ENCODE results near the gene ADCY10. TPM values are rescaled to one million over a fixed set of nuclear protein-coding genes. Genes with fewer than 3 reads are reported as not detected.
"Not testable (repeated sequence)": the region's sequence is repeated elsewhere in the genome, so short reads cannot be mapped to it uniquely, and the experiment has no call there.

ADCY10 gene
- total RNA-seq, 1 experiment from 2014 or later, result not detected

DNA sequence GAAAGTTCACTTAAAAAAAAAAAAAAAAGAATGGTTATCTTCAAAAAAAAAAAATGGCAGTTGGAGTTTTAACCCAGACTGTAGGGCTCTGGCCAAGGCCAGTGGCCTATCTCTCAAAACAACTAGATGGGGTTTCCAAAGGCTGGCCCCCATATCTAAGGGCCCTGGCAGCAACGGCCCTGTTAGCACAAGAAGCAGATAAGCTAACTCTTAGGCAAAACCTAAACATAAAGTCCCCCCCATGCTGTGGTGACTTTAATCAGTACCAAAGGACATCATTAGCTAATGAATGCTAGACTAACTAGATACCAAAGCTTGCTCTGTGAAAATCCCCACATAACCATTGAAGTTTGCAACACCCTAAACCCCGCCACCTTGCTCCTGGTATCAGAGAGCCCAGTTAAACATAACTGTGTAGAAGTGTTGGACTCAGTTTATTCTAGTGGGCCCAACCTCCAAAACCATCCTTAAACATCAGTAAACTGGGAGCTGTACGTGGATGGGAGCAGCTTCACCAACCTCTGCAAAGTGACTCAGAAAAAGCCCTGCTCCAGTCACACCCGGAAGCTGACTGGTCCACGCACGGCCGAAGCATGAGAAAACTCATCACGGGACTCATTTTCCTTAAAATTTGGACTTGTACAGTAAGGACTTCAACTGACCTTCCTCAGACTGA is 47.1 kb downstream of the ADCY10 start:
- in situ Hi-C loops (cut with HindIII; ENCODE audit: low pct_unique_long_range_greater_than_20kb, low sequenced_read_pairs); DNase-seq (ENCODE audit: low read depth, low spot score): not testable (repeated sequence)

DNA sequence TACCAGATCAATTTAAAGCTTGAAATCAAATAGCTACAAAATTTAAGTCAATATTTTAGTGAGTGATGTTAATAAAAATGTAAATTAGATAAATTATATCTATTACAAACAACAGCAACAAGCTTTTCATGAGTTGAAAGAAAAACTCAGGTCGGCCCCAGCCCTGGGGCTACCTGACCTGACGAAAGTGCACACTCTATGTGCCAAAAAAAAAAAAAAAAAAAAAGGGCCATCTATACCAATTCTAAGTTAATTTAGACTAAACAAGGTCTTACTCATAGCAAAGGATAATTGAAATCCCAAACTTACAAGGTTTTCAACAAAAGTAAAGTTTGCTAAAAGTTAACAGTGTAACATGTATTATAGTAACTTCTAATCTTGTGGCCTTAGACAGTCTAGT is 47.6 kb downstream of the ADCY10 start:
- DNase-seq (ENCODE audit: low read depth, low spot score); in situ Hi-C loops (cut with HindIII; ENCODE audit: low pct_unique_long_range_greater_than_20kb, low sequenced_read_pairs): not testable (repeated sequence)

DNA sequence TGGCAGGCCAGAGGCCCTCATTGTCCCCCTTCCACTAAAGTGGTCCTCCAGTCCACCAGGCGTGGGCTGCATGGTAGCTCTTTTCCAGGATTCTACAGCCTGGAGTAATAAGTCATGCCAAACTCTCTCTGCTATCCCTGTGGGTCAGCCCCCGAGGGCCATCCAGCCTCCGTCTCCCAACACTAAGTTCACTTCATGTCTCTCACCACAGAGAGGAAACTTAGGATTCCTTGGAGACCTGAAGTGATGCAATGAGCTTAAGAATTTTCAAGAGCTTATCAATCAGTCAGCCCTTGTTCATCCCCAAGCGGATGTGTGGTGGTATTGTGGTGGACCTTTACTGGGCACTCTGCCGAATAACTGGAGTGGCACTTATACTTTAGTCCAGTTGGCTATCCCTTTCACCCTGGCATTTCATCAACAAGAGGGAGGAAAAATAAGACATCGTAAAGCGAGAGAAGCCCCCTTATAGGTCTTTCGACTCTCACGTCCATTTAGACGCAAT is 48.1 kb downstream of the ADCY10 start:
- in situ Hi-C loops (cut with HindIII; ENCODE audit: low pct_unique_long_range_greater_than_20kb, low sequenced_read_pairs), result not testable (repeated sequence)
- peak; percentile 96 for DNase-seq (ENCODE audit: low read depth, low spot score)

DNA sequence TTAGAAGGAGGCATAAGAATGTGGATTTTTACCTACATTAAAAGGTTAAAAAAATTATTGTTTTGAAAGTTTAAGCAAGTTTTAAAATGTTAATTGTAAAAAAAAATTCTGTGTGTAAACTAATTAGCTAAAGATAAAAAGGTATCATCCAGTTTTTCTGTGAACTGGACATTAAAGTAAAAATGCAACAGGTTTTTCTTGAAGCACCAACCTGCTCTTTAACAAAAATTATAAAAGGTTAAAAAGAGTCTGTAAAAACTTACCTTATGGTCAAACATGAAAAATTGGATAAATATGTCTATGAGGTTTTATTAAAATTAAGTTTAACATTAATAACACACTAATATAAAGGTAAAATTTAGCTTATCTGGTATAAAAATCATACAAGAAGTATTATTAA is 48.7 kb downstream of the ADCY10 start:
- DNase-seq (ENCODE audit: low read depth, low spot score); in situ Hi-C loops (cut with HindIII; ENCODE audit: low pct_unique_long_range_greater_than_20kb, low sequenced_read_pairs): not testable (repeated sequence)

DNA sequence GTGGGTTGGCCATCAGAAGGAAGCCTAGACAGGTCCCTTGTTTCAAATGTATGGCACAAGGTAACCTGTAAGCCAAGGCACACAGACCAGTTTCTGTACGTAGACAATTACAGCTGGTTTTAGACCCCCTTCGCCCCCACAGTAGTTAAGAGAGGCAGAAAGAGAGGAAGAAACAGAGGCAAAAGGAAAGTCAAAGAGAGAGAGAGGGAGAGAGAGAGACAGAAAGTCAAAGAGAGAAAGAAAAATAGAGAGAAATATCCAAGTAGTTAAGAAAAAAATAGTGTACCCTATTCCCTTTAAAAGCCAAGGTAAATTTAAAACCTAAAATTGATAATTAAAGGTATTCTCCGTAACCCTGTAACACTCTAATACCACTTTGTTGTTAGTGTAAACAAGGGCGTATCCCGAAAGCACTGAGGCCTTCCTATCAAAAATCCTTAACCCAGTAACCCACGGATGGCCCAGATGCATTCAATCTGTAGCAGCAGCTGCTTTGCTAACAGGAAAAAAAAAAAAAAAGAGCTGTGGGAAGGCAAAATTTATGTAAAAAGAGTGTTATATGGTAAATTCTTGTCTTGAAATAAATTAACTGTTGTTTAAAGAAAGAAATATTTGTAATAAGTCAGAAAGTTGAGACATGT is 49.4 kb downstream of the ADCY10 start:
- in situ Hi-C loops (cut with HindIII; ENCODE audit: low pct_unique_long_range_greater_than_20kb, low sequenced_read_pairs), result no loop called here
- DNase-seq (ENCODE audit: low read depth, low spot score), result no peak

DNA sequence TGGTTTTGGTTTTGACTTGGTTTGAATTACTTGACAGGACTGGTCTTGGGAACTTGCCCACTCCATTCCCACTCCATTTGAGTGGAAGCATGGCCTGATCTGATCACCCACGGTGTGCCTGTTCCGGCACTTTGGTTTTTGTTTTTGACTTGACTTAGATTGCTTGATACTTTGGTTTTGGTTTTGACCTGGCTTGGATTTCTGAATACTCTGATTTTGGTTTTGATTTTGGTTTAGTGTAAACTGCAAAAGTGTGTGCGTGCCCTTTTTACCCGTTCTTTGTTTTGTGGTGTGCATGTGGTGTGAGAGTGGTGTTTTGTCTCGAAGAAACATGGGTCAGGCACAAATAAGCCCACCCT is 50.0 kb downstream of the ADCY10 start:
- no peak for DNase-seq (ENCODE audit: low read depth, low spot score)
- in situ Hi-C loops (cut with HindIII; ENCODE audit: low pct_unique_long_range_greater_than_20kb, low sequenced_read_pairs), result no loop called here

DNA sequence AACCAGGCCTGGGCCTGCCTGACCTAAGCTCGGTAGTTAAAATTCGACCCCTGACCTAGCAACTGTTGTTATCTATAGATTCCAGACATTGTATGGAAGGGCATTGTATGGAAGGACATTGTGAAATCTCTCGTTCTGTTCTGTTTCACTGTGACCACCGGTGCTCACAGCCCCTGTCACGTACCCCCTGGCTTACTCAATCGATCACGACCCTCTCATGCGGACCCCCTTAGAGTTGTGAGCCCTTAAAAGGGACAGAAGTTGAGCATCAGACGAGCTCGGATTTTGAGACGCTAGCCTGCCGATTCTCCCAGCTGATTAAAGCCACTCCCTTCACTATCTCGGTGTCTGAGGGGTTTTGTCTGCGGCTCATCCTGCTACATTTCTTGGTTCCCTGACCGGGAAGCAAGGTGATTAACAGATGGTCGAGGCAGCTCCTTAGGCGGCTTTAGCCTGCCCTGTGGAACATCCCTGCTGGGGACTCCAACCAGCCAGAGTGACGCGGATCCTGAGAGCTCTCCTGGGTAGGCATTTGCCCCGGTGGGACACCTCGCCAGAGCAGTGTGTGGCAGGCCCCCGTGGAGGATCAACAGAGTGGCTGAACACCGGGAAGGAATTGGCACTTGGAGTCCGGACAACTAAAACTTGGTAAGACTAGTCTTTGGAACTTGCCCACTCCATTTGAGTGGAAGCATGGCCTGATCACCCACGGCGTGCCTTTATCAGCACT is 50.6 kb downstream of the ADCY10 start:
- DNase-seq (ENCODE audit: low read depth, low spot score); in situ Hi-C loops (cut with HindIII; ENCODE audit: low pct_unique_long_range_greater_than_20kb, low sequenced_read_pairs): not testable (repeated sequence)

DNA sequence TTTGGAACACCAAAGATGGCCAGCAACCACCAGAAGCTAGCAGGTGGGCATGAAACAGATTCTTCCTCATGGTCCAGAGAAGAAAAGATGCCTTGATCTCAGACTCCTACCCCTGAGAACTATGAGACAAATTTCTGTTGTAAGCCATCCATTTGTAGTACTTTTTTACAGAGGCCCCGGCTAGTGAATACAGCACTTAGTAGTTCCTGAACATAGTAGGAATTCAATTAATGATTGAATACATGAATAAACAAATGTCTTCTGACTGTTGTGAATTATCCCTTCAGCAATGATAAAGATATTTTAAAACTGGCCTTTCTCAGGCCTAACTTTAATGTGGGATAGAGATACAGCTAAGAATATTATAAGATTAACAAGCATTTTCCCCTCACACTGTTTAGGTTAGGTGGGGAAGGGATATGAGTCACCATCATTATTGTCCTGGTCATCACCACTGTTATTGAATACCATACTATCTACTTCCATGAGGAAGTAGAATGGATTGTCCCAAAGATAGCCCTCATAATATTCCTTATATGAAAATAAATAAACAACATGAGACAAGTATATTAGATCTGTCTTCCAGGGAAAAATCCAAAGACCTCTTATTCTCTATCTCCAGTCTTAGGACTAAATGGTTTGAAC is 51.4 kb downstream of the ADCY10 start:
- DNase-seq (ENCODE audit: low read depth, low spot score), result no peak
- in situ Hi-C loops (cut with HindIII; ENCODE audit: low pct_unique_long_range_greater_than_20kb, low sequenced_read_pairs), result no loop called here

DNA sequence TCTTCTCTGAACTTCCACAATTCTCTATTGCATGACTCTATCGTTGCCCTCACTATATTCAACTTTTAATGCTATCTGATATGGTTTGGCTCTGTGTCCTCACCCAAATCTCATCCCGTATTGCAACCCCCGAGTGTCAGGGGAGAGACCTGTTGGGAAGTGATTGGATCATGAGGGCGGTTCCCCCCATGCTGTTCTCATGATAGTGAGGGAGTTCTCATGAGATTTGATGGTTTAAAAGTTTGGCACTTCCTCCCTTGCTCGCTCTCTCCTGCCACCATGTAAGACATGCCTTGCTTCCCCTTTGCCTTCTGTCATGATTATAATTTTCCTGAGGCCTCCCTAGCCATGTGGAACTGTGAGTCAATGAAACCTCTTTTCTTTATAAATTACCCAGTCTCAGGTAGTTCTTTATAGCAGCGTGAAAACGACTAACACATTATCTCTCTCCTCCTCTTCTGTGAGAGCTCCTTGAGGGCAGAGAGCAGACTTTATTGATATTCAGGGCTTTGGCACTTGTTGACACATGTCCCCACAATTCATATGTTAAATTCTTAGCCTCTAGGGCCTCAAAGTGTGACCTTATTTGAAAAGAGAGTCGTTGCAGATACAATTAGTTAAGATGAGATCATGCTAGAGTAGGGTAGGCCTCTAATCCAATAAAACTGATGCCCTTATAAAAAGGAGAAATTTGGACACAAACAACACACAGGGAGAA is 52.1 kb downstream of the ADCY10 start:
- in situ Hi-C loops (cut with HindIII; ENCODE audit: low pct_unique_long_range_greater_than_20kb, low sequenced_read_pairs), result no loop called here
- no peak for DNase-seq (ENCODE audit: low read depth, low spot score)

DNA sequence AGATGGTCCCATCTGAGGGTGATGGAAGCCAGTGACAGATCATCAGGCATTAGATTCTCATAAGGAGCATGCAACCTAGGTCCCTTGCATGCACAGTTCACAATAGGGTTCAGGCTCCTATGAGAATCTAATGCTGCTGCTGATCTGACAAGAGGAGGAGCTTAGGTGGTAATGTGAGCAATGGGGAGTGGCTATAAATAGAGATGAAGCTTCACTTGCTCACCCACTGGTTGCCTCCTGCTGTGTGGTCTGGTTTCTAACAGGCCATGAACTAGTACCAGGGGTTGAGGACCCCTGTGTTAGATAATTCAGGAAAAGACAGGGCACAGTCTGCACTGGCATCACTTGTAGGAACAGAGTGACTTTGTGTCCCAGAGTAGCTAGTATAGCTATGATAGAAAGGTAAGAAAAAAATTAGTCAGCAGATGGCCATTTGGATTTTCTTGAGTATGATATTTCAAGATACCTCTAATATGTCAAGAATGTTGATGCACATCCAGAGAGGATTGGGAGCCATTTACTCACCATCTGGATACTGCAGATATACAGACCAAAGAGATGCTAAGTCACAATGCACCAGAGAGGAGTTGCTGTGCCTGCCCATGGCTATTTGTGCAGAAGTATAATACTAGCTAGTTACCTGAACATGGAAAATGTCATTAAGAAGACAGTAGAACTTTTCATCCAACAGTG is 53.6 kb downstream of the ADCY10 start:
- no peak for DNase-seq (ENCODE audit: low read depth, low spot score)

DNA sequence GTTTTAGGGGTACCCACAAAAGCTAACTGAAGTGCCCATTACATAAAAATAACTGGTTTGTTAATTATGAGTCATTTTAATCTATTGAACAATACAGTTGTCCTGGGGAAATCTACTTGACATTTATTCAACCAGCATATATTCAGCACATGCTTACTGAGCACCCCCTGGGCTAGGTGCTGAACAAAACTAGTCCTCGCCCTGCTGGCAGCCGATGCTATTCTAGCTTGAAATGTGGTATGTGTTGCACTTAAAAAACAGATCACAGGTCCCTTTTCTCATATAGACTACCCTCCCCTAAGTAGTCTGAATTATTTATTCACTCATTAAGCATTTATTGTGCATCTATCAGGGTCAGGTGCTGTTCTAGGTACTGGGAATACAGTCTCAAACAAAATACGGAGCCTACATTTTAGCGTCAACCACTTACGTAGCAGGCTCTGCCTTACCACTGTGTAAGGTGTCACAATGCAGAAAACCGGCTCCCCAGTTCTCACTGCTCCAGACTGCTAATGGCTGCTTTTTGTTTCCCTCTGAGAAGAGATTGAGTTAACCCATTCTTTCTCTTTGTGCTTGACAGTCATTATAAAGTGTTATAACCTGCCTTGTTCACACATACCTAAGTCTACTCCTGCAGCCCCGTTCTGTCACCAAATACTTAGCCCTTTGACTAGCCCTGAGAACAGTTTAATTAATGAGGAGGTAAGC is 57.1 kb downstream of the ADCY10 start:
- DNase-seq (ENCODE audit: low read depth, low spot score), result no peak
- in situ Hi-C loops (cut with HindIII; ENCODE audit: low pct_unique_long_range_greater_than_20kb, low sequenced_read_pairs), result no loop called here

More for the DNA sequence above, 53.6 kb downstream of the ADCY10 start:
- in situ Hi-C loops (cut with HindIII; ENCODE audit: low pct_unique_long_range_greater_than_20kb, low sequenced_read_pairs), result no loop called here

DNA sequence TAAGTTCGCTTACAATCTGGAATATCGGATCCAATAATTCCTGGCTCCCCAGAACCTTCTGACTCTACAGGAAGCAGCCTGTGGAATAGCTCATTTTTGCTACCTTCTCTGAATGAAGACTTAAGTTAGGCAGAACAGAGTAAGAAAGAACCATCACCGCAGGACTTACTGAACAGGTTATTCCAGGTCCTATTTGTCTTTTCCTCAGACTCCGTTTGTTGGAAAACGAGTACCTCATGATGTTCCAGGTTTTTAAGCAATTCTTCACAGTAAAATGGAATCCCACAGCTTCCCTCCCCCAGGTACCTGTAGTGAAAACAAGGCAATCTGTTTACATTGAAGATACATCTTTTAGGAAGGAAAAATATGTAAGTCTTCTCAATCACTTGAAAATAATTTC is 59.8 kb downstream of the ADCY10 start:
- DNase-seq (ENCODE audit: low read depth, low spot score), result no peak
- in situ Hi-C loops (cut with HindIII; ENCODE audit: low pct_unique_long_range_greater_than_20kb, low sequenced_read_pairs), result no loop called here

DNA sequence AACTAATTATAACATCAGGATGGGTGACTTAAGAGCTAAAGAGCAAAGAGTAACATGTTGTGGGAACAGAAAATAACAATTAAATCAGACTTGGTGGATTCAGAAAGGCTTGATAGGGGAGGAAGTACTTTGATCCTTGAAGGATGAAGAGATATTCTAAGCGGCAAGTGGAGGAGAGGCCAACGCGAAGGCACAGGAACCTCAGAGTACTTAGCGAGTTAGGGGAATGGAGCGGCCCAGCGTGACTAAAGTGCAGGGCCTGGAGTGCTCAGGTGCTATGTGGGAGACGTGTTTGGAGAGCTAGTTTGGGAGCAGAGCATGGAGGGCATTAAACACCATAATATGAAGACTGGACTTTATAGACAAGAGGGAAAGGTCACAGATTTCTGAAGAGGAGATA is 64.3 kb downstream of the ADCY10 start:
- no peak for DNase-seq (ENCODE audit: low read depth, low spot score)
- in situ Hi-C loops (cut with HindIII; ENCODE audit: low pct_unique_long_range_greater_than_20kb, low sequenced_read_pairs), result no loop called here

DNA sequence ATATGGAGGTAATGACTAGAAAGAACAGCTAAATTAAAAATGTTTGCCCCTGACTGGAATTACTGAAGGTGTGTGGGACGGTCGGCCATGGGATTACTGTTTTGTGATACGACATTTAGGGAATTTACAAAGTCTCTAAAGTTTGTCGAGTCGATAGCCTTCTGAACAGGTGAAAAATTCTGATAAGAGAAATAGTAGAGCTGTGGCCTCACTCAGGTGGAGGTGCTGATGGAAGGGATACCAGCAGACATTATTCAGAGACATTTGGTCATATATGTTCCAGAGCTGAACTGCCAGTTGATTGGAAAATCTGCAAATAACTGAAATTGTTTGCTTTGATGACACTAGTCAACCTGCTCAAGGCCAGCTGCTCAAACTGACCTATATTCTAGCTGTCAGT is 71.1 kb downstream of the ADCY10 start:
- DNase-seq (ENCODE audit: low read depth, low spot score), result no peak
- in situ Hi-C loops (cut with HindIII; ENCODE audit: low pct_unique_long_range_greater_than_20kb, low sequenced_read_pairs), result no loop called here

DNA sequence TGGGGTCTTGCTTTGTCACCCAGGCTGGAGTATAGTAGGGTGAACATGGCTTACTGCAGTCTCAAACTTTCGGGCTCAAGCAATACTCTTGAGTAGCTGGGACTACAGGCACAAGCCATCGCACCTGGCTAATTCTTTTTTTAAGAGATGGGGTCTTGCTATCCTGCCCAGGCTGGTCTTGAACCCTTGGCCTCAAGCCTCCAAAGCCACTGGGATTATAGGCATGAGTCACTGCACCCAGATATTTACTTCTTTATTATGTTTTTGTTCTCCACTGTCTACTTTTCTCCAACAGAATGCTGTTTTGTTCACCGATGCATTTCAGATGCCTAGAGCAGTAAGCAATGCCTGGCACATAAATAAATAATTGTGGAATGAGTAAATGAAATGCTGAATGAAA is 72.4 kb downstream of the ADCY10 start:
- in situ Hi-C loops (cut with HindIII; ENCODE audit: low pct_unique_long_range_greater_than_20kb, low sequenced_read_pairs), result no loop called here

DNA sequence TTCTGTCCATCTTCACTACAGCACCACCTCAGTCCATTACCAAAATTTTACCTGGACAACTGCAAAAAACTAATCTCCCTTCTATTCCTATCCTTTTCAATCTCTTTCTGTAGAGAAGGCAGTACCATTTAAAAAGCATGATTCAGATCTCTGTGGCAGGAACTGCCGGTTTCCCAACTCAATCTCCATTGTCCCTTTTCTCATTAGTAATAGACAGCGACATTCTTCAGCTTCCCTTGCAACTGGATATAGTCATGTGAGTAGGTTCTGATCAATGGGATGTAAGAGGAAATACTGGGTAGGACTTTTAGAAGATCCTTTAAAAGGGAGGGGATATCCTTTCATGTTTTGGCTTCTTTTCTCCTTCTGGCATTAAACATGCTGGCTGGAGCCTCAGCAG is 74.9 kb downstream of the ADCY10 start:
- in situ Hi-C loops (cut with HindIII; ENCODE audit: low pct_unique_long_range_greater_than_20kb, low sequenced_read_pairs), result no loop called here

More for the DNA sequence above, 72.4 kb downstream of the ADCY10 start:
- no peak for DNase-seq (ENCODE audit: low read depth, low spot score)

DNA sequence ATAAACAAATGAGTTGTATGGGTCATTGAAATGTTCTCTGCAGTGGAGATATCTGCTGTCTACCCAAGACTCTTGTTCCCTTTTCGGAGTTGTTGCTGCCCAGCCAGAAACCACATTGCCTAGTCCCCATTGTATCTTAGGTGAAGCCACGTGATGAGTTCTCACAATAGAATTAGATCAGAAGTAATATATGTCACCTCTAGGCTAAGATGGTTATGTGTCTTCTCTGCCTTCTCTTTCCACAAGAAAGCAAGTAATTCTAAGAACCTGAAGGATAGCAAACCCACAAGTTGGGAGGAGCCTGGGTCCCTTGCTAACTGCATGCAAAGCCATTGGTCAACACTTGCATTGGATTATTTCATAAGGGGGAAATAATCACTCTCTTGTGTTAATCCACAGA is 76.6 kb downstream of the ADCY10 start:
- DNase-seq (ENCODE audit: low read depth, low spot score), result no peak
- in situ Hi-C loops (cut with HindIII; ENCODE audit: low pct_unique_long_range_greater_than_20kb, low sequenced_read_pairs), result no loop called here

More for the DNA sequence above, 74.9 kb downstream of the ADCY10 start:
- no peak for DNase-seq (ENCODE audit: low read depth, low spot score)

Data from SK-MEL-5 (cell line).